Measurements from ENCODE around the gene EMC9. TPM values are rescaled to one million over a fixed set of nuclear protein-coding genes. Genes with fewer than 3 reads are reported as not detected.

The EMC9 gene
- total RNA-seq, 1 donor from 2014 or later = 26.4 TPM

GRCh38 chr14:24143511-24143910 lies 2.1 kb upstream of the EMC9 start:
- no peaks in the 10 kb centered on the region for H3K27me3 Mint-ChIP-seq (ENCODE audit: low read depth)
- H3K9me3 Mint-ChIP-seq = no peaks in the 10 kb centered on the region
- H3K36me3 Mint-ChIP-seq (ENCODE audit: low read depth) = peaks cover 71% of the 10 kb centered on the region
- intact Hi-C loops (cut with micrococcal nuclease) = loop anchor here (5.0 kb wide), 1 partner anchor 69 kb away; the partner anchor contains the start of gene CHMP4A
- H3K4me3 Mint-ChIP-seq (ENCODE audit: low read depth) = peak overlapping the region; percentile 0
- no peak overlapping the region for H3K27ac Mint-ChIP-seq
- DNase-seq (ENCODE audit: low spot score) = no peak
- peaks cover 50% of the 10 kb centered on the region for H3K4me1 Mint-ChIP-seq (ENCODE audit: low read depth)

- no peaks in the 10 kb centered on the region for H3K27me3 Mint-ChIP-seq (ENCODE audit: low read depth)
- H3K4me1 Mint-ChIP-seq (ENCODE audit: low read depth) = peaks cover 51% of the 10 kb centered on the region
- no peak for DNase-seq (ENCODE audit: low spot score)
- peak overlapping the region; percentile 56 for H3K27ac Mint-ChIP-seq
- intact Hi-C loops (cut with micrococcal nuclease) = no loop called here
- peak overlapping the region; percentile 91 for H3K4me3 Mint-ChIP-seq (ENCODE audit: low read depth)
- peaks cover 65% of the 10 kb centered on the region for H3K36me3 Mint-ChIP-seq (ENCODE audit: low read depth)
- H3K9me3 Mint-ChIP-seq = no peaks in the 10 kb centered on the region
Measured at GRCh38 chr14:24139272-24139934, 2.0 kb downstream of the EMC9 start.

- Mint-ChIP-seq H3K4me1 (ENCODE audit: low read depth) (peaks cover 46% of the 10 kb centered on the region), H3K36me3 (ENCODE audit: low read depth) (peaks cover 58% of the 10 kb centered on the region), H3K9me3 (no peaks in the 10 kb centered on the region), H3K4me3 (ENCODE audit: low read depth) (peak overlapping the region; percentile 91), H3K27me3 (ENCODE audit: low read depth) (no peaks in the 10 kb centered on the region), H3K27ac (peak overlapping the region; percentile 51)
- no peak for DNase-seq (ENCODE audit: low spot score)
- intact Hi-C loops (cut with micrococcal nuclease) = no loop called here
Measured at GRCh38 chr14:24138396-24139271, 2.8 kb downstream of the EMC9 start.

GRCh38 chr14:24137529-24138395 lies 3.6 kb downstream of the EMC9 start:
- intact Hi-C loops (cut with micrococcal nuclease) = no loop called here
- Mint-ChIP-seq H3K4me3 (ENCODE audit: low read depth) (peak overlapping the region; percentile 92), H3K9me3 (no peaks in the 10 kb centered on the region), H3K4me1 (ENCODE audit: low read depth) (peaks cover 44% of the 10 kb centered on the region), H3K36me3 (ENCODE audit: low read depth) (peaks cover 53% of the 10 kb centered on the region), H3K27me3 (ENCODE audit: low read depth) (no peaks in the 10 kb centered on the region), H3K27ac (peak overlapping the region; percentile 91)
- DNase-seq (ENCODE audit: low spot score) = no peak

GRCh38 chr14:24136684-24137528 lies 4.5 kb downstream of the EMC9 start:
- Mint-ChIP-seq H3K27ac (peak overlapping the region; percentile 91), H3K4me3 (ENCODE audit: low read depth) (peak overlapping the region; percentile 92), H3K4me1 (ENCODE audit: low read depth) (peaks cover 48% of the 10 kb centered on the region), H3K27me3 (ENCODE audit: low read depth) (no peaks in the 10 kb centered on the region), H3K36me3 (ENCODE audit: low read depth) (peaks cover 52% of the 10 kb centered on the region), H3K9me3 (no peaks in the 10 kb centered on the region)
- intact Hi-C loops (cut with micrococcal nuclease) = loop anchor here (1.0 kb wide), 3 partner anchors 10 to 24 kb away; partner anchors contain the start of genes IRF9 and RNF31
- no peak for DNase-seq (ENCODE audit: low spot score)

- H3K9me3 Mint-ChIP-seq = no peaks in the 10 kb centered on the region
- H3K36me3 Mint-ChIP-seq (ENCODE audit: low read depth) = peaks cover 49% of the 10 kb centered on the region
Measured at GRCh38 chr14:24135834-24136683, 5.3 kb downstream of the EMC9 start, which contains the start of gene PSME1. Gene PSME1, plus strand, starts transcription at chr14:24136194. Its CDS starts 69 bp downstream, at chr14:24136263.

GRCh38 chr14:24135584-24135833 lies 5.9 kb downstream of the EMC9 start:
- peaks cover 47% of the 10 kb centered on the region for H3K4me1 Mint-ChIP-seq (ENCODE audit: low read depth)
- intact Hi-C loops (cut with micrococcal nuclease) = no loop called here
- no peaks in the 10 kb centered on the region for H3K9me3 Mint-ChIP-seq
- H3K4me3 Mint-ChIP-seq (ENCODE audit: low read depth) = peak overlapping the region; percentile 91
- peak overlapping the region; percentile 86 for H3K27ac Mint-ChIP-seq
- no peaks in the 10 kb centered on the region for H3K27me3 Mint-ChIP-seq (ENCODE audit: low read depth)
- no peak for DNase-seq (ENCODE audit: low spot score)
- H3K36me3 Mint-ChIP-seq (ENCODE audit: low read depth) = peaks cover 45% of the 10 kb centered on the region

More at GRCh38 chr14:24135834-24136683, 5.3 kb downstream of the EMC9 start, which contains the start of gene PSME1:
- intact Hi-C loops (cut with micrococcal nuclease) = loop anchor here (1.0 kb wide), 3 partner anchors 11 to 25 kb away; partner anchors contain the start of genes IRF9 and RNF31
- H3K4me1 Mint-ChIP-seq (ENCODE audit: low read depth) = peaks cover 47% of the 10 kb centered on the region
- H3K27ac Mint-ChIP-seq = peak within 1 kb of the TSS; percentile 91
- H3K27me3 Mint-ChIP-seq (ENCODE audit: low read depth) = no peaks in the 10 kb centered on the region
- peak; percentile 93 for DNase-seq (ENCODE audit: low spot score)
- H3K4me3 Mint-ChIP-seq (ENCODE audit: low read depth) = peak within 1 kb of the TSS; percentile 92

- H3K36me3 Mint-ChIP-seq (ENCODE audit: low read depth) = peaks cover 29% of the 10 kb centered on the region
- no peak overlapping the region for H3K27ac Mint-ChIP-seq
- no peak overlapping the region for H3K4me3 Mint-ChIP-seq (ENCODE audit: low read depth)
- no peaks in the 10 kb centered on the region for H3K27me3 Mint-ChIP-seq (ENCODE audit: low read depth)
- no peaks in the 10 kb centered on the region for H3K9me3 Mint-ChIP-seq
- no peak for DNase-seq (ENCODE audit: low spot score)
- intact Hi-C loops (cut with micrococcal nuclease) = no loop called here
- peaks cover 35% of the 10 kb centered on the region for H3K4me1 Mint-ChIP-seq (ENCODE audit: low read depth)
Measured at GRCh38 chr14:24133735-24134134, 7.7 kb downstream of the EMC9 start.

- H3K27me3 Mint-ChIP-seq (ENCODE audit: low read depth) = no peaks in the 10 kb centered on the region
- no peak overlapping the region for H3K27ac Mint-ChIP-seq
- peaks cover 29% of the 10 kb centered on the region for H3K4me1 Mint-ChIP-seq (ENCODE audit: low read depth)
- intact Hi-C loops (cut with micrococcal nuclease) = no loop called here
- H3K9me3 Mint-ChIP-seq = no peaks in the 10 kb centered on the region
- H3K36me3 Mint-ChIP-seq (ENCODE audit: low read depth) = peaks cover 22% of the 10 kb centered on the region
- no peak overlapping the region for H3K4me3 Mint-ChIP-seq (ENCODE audit: low read depth)
- DNase-seq (ENCODE audit: low spot score) = no peak
Measured at GRCh38 chr14:24132976-24133375, 8.4 kb downstream of the EMC9 start.

GRCh38 chr14:24132061-24132685 lies 9.2 kb downstream of the EMC9 start:
- intact Hi-C loops (cut with micrococcal nuclease) = no loop called here
- Mint-ChIP-seq H3K4me1 (ENCODE audit: low read depth) (peaks cover 27% of the 10 kb centered on the region), H3K9me3 (no peaks in the 10 kb centered on the region), H3K4me3 (ENCODE audit: low read depth) (no peak overlapping the region), H3K27ac (no peak overlapping the region), H3K36me3 (ENCODE audit: low read depth) (peaks cover 16% of the 10 kb centered on the region), H3K27me3 (ENCODE audit: low read depth) (no peaks in the 10 kb centered on the region)
- no peak for DNase-seq (ENCODE audit: low spot score)

GRCh38 chr14:24131549-24131966 lies 9.8 kb downstream of the EMC9 start:
- Mint-ChIP-seq H3K36me3 (ENCODE audit: low read depth) (peaks cover 10% of the 10 kb centered on the region), H3K27ac (no peak overlapping the region), H3K9me3 (no peaks in the 10 kb centered on the region), H3K4me1 (ENCODE audit: low read depth) (peaks cover 21% of the 10 kb centered on the region), H3K4me3 (ENCODE audit: low read depth) (no peak overlapping the region), H3K27me3 (ENCODE audit: low read depth) (no peaks in the 10 kb centered on the region)
- DNase-seq (ENCODE audit: low spot score) = no peak
- intact Hi-C loops (cut with micrococcal nuclease) = no loop called here
